ENCODE results near the gene PTPMT1. TPM values are rescaled to one million over a fixed set of nuclear protein-coding genes. Genes with fewer than 3 reads are reported as not detected.

The PTPMT1 gene
- total and polyA plus RNA-seq, 7 donors = 31.0 to 152 (median 100.0) TPM

DNA sequence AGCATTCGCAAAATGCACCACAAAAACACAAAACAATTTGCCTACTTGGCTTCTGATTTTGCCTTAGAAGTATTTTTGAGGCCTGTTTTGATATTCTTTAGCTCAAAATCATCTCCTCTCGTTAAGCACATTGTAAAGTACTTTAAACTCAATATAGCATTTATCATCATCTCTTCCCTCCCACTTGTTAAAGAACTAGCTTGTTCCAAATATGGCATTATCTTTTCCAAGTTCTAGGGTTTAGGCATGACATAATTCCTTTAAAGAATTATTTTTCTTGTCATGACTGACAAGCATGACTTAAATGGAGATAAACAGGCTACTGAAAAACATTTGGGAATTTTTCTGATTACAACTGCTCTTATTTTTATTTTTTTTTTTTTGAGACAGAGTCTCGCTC lies 33.7 kb upstream of the PTPMT1 start:
- intact Hi-C loops (cut with DNase I) = no loop called here
- TF ChIP-seq EP300 (IDR thresholded peaks at IDR 0.05) = no peak
- TF ChIP-seq POLR2A (IDR thresholded peaks at IDR 0.05) = no peak
- no peak for TF ChIP-seq POLR2AphosphoS5 (IDR thresholded peaks at IDR 0.05)
- TF ChIP-seq, protein P1, sequence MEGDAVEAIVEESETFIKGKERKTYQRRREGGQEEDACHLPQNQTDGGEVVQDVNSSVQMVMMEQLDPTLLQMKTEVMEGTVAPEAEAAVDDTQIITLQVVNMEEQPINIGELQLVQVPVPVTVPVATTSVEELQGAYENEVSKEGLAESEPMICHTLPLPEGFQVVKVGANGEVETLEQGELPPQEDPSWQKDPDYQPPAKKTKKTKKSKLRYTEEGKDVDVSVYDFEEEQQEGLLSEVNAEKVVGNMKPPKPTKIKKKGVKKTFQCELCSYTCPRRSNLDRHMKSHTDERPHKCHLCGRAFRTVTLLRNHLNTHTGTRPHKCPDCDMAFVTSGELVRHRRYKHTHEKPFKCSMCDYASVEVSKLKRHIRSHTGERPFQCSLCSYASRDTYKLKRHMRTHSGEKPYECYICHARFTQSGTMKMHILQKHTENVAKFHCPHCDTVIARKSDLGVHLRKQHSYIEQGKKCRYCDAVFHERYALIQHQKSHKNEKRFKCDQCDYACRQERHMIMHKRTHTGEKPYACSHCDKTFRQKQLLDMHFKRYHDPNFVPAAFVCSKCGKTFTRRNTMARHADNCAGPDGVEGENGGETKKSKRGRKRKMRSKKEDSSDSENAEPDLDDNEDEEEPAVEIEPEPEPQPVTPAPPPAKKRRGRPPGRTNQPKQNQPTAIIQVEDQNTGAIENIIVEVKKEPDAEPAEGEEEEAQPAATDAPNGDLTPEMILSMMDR (IDR thresholded peaks at IDR 0.05) = no peak
- Histone ChIP-seq H3K27me3 (no peaks in the 10 kb centered on the region), H3K4me3 (no peak overlapping the region), H3K27ac (peak overlapping the region in 2 of 4 donors; percentile 65 to 75), H3K9me3 (no peaks in the 10 kb centered on the region), H3K4me1 (peaks cover 0 to 76% (median 63%) of the 10 kb centered on the region in 4 donors), H3K36me3 (no peaks in the 10 kb centered on the region)
- no peak for DNase-seq
- 80 to 81% methylated on average over 3 of the region's 3 CpGs for WGBS, 2 donors

DNA sequence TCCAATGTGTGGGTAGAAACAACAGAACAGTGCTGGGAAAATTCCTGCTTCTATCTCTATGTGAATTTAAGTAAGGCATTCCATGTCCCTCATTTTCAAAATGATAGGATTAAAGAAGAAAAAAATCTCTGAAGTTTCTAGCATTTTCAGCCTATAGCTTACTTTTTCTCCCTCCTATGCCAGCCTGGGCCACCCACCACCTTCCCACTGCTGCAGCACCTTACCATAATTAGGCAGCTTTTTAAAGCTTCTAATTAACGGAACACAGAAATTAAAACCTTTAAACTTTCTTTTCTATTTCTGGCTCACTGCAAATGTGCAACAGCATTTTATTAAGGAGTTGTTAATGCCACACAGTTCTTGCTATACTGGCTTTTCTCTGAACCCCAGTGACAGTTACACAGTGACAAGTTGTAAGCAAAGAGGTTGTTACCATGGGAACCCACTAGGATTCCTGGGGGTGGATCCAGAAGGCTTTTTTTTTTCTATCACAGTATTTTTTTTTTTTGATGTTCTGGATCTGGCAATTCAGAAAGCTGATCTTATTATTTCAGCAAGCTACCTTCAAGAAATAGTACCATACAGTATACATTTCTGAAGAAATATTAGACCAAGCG lies 32.7 kb upstream of the PTPMT1 start:
- Histone ChIP-seq H3K4me1 (peaks cover 0 to 77% (median 65%) of the 10 kb centered on the region in 4 donors), H3K36me3 (no peaks in the 10 kb centered on the region), H3K27me3 (no peaks in the 10 kb centered on the region), H3K4me3 (no peak overlapping the region), H3K27ac (peak overlapping the region; percentile 53 to 75 (median 66)), H3K9me3 (no peaks in the 10 kb centered on the region)
- TF ChIP-seq POLR2A (IDR thresholded peaks at IDR 0.05) (no peak), EP300 (IDR thresholded peaks at IDR 0.05) (peak in 2 of 4 donors; percentile 37 to 68), POLR2AphosphoS5 (IDR thresholded peaks at IDR 0.05) (peak; percentile 34 to 81 (median 75))
- TF ChIP-seq, protein P1 (IDR thresholded peaks at IDR 0.05) = no peak
- DNase-seq = no peak
- intact Hi-C loops (cut with DNase I) = no loop called here
- whole genome bisulfite sequencing, 2 donors = 92 to 95% methylated on average over 2 of the region's 2 CpGs

DNA sequence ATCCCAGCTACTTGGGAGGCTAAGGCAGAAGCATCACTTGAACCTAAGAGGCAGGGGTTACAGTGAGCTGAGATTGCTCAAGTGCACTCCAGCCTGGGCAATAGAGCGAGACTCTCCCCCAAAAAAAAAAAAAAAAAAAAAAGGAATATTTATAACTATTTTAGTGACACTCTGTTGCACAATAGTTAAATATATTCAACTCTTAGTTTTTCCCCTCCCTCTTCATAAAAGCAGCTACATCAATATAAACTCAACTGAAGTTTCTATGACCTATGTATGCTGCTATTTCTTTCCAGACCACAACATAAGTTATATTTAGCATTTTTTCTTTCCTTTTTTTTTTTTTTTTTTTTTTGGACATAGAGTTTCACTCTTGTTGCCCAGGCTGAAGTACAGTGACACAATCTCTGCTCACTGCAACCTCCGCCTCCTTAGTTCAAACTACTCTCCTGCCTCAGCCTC lies 31.7 kb upstream of the PTPMT1 start:
- Histone ChIP-seq H3K9me3 (no peaks in the 10 kb centered on the region), H3K4me3 (no peak overlapping the region), H3K27me3 (no peaks in the 10 kb centered on the region), H3K4me1 (peaks cover 0 to 86% (median 74%) of the 10 kb centered on the region in 4 donors), H3K27ac (peak overlapping the region; percentile 53 to 75 (median 66)), H3K36me3 (no peaks in the 10 kb centered on the region)
- WGBS, 2 donors = 88 to 98% methylated on average over 2 of the region's 2 CpGs
- TF ChIP-seq, protein P1 (IDR thresholded peaks at IDR 0.05) = no peak
- TF ChIP-seq EP300 (IDR thresholded peaks at IDR 0.05) (no peak), POLR2AphosphoS5 (IDR thresholded peaks at IDR 0.05) (no peak), POLR2A (IDR thresholded peaks at IDR 0.05) (no peak)
- no peak for DNase-seq
- intact Hi-C loops (cut with DNase I) = no loop called here

DNA sequence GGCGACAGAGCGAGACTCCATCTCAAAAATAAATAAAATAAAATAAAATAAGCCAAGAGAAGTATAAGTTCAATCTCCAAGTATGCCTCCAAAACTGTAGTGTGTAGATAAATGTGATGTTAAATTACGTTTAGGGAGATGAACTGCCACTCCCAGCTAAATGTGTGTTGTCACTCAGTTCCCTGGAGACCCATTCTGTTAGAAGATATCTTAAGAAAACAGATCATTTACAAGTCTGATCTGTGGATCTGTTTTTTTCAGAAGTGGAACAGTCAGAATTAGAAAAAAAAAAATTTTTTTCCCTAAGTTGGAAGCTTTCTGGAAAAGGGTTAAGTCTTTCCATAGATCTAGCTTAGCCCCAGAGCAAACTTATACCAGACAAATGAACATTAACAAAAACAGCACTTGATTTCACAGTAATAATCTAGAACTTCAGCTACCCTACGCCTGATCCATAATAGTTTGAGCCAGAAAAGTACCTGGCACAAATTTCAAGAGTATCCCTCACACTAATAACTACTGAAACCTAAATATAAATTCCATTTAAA lies 30.6 kb upstream of the PTPMT1 start:
- peaks cover 0 to 96% (median 82%) of the 10 kb centered on the region in 4 donors for H3K4me1 ChIP-seq

More for the DNA sequence above, 30.6 kb upstream of the PTPMT1 start:
- H3K27ac ChIP-seq = peak overlapping the region in 1 of 4 donors; percentile 75
- no peak for DNase-seq
- H3K9me3 ChIP-seq = no peaks in the 10 kb centered on the region
- H3K4me3 ChIP-seq = no peak overlapping the region
- H3K36me3 ChIP-seq = no peaks in the 10 kb centered on the region
- TF ChIP-seq POLR2AphosphoS5 (IDR thresholded peaks at IDR 0.05) = no peak
- TF ChIP-seq EP300 (IDR thresholded peaks at IDR 0.05) = no peak
- no peak for TF ChIP-seq POLR2A (IDR thresholded peaks at IDR 0.05)
- TF ChIP-seq, protein P1 (IDR thresholded peaks at IDR 0.05) = no peak
- WGBS, 2 donors = 81 to 85% methylated on average over 4 of the region's 4 CpGs
- intact Hi-C loops (cut with DNase I) = no loop called here
- H3K27me3 ChIP-seq = no peaks in the 10 kb centered on the region
